Measurements from ENCODE around the gene DSP. TPM values are rescaled to one million over a fixed set of nuclear protein-coding genes. Genes with fewer than 3 reads are reported as not detected.

DSP gene, protein sequence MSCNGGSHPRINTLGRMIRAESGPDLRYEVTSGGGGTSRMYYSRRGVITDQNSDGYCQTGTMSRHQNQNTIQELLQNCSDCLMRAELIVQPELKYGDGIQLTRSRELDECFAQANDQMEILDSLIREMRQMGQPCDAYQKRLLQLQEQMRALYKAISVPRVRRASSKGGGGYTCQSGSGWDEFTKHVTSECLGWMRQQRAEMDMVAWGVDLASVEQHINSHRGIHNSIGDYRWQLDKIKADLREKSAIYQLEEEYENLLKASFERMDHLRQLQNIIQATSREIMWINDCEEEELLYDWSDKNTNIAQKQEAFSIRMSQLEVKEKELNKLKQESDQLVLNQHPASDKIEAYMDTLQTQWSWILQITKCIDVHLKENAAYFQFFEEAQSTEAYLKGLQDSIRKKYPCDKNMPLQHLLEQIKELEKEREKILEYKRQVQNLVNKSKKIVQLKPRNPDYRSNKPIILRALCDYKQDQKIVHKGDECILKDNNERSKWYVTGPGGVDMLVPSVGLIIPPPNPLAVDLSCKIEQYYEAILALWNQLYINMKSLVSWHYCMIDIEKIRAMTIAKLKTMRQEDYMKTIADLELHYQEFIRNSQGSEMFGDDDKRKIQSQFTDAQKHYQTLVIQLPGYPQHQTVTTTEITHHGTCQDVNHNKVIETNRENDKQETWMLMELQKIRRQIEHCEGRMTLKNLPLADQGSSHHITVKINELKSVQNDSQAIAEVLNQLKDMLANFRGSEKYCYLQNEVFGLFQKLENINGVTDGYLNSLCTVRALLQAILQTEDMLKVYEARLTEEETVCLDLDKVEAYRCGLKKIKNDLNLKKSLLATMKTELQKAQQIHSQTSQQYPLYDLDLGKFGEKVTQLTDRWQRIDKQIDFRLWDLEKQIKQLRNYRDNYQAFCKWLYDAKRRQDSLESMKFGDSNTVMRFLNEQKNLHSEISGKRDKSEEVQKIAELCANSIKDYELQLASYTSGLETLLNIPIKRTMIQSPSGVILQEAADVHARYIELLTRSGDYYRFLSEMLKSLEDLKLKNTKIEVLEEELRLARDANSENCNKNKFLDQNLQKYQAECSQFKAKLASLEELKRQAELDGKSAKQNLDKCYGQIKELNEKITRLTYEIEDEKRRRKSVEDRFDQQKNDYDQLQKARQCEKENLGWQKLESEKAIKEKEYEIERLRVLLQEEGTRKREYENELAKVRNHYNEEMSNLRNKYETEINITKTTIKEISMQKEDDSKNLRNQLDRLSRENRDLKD (N-terminal part only)
- total RNA-seq = 10 to 100 TPM; 10.0 to 27.6 (median 18.8) TPM
- 1 to 10 TPM in 2 of 3 donors, under 1 TPM in 1; 0.72 to 1.9 (median 1.8) TPM for polyA plus RNA-seq
- long read RNA-seq, donor 1, partial matches to known transcripts = 18 of 18 reads
- long read RNA-seq, donor 1, other reads (novel, unspliced or antisense) = 0 of 18 reads
- long read RNA-seq, donor 2 = 0 reads

- Histone ChIP-seq H3K4me1 (peaks cover 5 to 46% (median 33%) of the 10 kb centered on the region in 6 donors), H3K27me3 (replicated peaks in 1 of 7) (peaks cover 0 to 90% (median 46%) of the 10 kb centered on the region in 7 donors), H3K9me3 (no peaks in the 10 kb centered on the region), H3K27ac (peak within 1 kb of the TSS; percentile 32 to 89 (median 81)), H3K4me3 (peak within 1 kb of the TSS; percentile 50 to 85 (median 64)), H3K36me3 (no peaks in the 10 kb centered on the region)
- WGBS, 5 donors = 1 to 2% (median 1%) methylated on average over 36 to 105 of the region's 105 CpGs
- intact Hi-C loops (cut with DNase I; ENCODE audit: low total_unique reads) = no loop called here
- peak; percentile 88 for DNase-seq
- TF ChIP-seq POLR2AphosphoS5 (IDR thresholded peaks at IDR 0.05) (peak in 2 of 3 donors; percentile 56 to 65), POLR2A (IDR thresholded peaks at IDR 0.05) (no peak)
Measured at GRCh38 chr6:7541175-7542064, at the start of gene DSP. Gene DSP, plus strand, starts transcription at chr6:7541671. Its CDS starts 245 bp downstream, at chr6:7541916.

GRCh38 chr6:7493866-7494265 lies 47.6 kb upstream of the DSP start:
- TF ChIP-seq POLR2A (IDR thresholded peaks at IDR 0.05) = no peak
- Histone ChIP-seq H3K4me1 (no peaks in the 10 kb centered on the region), H3K27ac (no peak overlapping the region), H3K27me3 (replicated peaks in 1 of 7) (peaks cover 0 to 12% (median 0%) of the 10 kb centered on the region in 7 donors), H3K9me3 (peaks cover 0 to 4% (median 0%) of the 10 kb centered on the region in 8 donors), H3K36me3 (no peaks in the 10 kb centered on the region), H3K4me3 (no peak overlapping the region)
- intact Hi-C loops (cut with DNase I; ENCODE audit: low total_unique reads) = no loop called here
- DNase-seq = no peak
- 82 to 93% (median 90%) methylated on average over 2 of the region's 2 CpGs for WGBS, 5 donors

DNA sequence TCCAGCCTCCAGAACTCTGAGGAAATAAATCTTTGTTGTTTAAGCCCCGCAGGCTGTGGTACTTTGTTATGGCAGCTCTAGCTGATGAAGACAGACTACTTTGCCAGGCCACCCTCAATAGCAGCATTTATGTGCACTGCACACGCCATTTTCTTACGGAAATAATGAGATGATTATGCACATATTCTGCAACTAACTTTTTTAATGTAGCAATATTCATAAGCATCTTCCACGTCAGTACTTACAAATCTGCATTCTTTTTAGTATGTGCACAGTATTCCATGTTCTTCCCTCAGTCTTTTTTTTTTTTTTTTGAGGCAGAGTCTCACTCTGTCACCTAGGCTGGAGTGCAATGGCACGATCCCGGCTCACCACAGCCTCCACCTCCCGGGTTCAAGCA lies 46.8 kb upstream of the DSP start:
- intact Hi-C loops (cut with DNase I; ENCODE audit: low total_unique reads) = no loop called here
- 84 to 94% (median 89%) methylated on average over 7 of the region's 7 CpGs for WGBS, 5 donors

More for the DNA sequence above, 46.8 kb upstream of the DSP start:
- TF ChIP-seq POLR2AphosphoS5 (IDR thresholded peaks at IDR 0.05) (no peak), POLR2A (IDR thresholded peaks at IDR 0.05) (no peak), CTCF (IDR thresholded peaks at IDR 0.05 in 8 of 11, conservative IDR thresholded peaks at IDR 0.05 in 3 of 11) (no peak)
- H3K27me3 ChIP-seq (replicated peaks in 1 of 7) = peaks cover 0 to 12% (median 0%) of the 10 kb centered on the region in 7 donors
- H3K36me3 ChIP-seq = no peaks in the 10 kb centered on the region
- peaks cover 0 to 4% (median 0%) of the 10 kb centered on the region in 8 donors for H3K9me3 ChIP-seq
- no peak overlapping the region for H3K4me3 ChIP-seq
- no peak for DNase-seq
- H3K4me1 ChIP-seq = no peaks in the 10 kb centered on the region
- H3K27ac ChIP-seq = no peak overlapping the region

All from spleen (tissue), 13 donors.